ENCODE results near the gene MBTPS1. TPM values are rescaled to one million over a fixed set of nuclear protein-coding genes. Genes with fewer than 3 reads are reported as not detected.

MBTPS1 gene
- total and polyA plus RNA-seq, 2 donors from 2014 or later = 45.5 to 91.7 TPM

DNA sequence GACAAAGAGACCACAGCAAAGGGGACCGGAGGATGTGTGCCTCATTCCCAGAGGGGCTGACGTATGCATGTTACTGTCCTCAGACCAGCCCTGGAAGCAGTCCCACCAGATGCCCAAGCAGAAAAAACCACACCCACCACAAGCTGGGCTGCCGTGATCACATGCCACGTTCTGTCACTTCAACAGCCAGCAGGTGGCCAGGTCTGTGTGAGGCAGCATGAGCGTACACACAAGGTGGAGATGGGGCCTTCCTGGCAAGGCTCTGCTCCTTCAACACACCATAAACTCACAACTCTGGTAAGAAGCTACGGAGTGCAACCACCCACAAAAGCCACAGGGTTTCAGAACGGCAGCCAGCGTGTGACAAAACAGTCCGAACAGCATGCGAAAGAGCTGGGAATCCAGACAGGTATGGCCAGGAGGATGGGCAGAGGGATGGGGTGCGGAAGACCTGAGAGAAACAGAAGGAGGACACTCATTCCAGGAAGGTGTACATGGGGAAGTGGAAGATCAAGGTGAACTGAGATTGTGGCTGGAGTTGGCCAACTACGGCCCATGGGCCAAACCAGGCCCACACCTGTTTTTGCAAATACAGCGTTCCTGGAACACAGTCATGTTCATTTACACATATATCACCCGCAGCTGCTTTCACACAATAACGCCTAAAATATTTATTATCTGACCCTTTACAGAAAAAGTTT lies 27.9 kb downstream of the MBTPS1 start:
- intact Hi-C loops (cut with DNase I) = no loop called here
- TF ChIP-seq, protein P1, sequence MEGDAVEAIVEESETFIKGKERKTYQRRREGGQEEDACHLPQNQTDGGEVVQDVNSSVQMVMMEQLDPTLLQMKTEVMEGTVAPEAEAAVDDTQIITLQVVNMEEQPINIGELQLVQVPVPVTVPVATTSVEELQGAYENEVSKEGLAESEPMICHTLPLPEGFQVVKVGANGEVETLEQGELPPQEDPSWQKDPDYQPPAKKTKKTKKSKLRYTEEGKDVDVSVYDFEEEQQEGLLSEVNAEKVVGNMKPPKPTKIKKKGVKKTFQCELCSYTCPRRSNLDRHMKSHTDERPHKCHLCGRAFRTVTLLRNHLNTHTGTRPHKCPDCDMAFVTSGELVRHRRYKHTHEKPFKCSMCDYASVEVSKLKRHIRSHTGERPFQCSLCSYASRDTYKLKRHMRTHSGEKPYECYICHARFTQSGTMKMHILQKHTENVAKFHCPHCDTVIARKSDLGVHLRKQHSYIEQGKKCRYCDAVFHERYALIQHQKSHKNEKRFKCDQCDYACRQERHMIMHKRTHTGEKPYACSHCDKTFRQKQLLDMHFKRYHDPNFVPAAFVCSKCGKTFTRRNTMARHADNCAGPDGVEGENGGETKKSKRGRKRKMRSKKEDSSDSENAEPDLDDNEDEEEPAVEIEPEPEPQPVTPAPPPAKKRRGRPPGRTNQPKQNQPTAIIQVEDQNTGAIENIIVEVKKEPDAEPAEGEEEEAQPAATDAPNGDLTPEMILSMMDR (IDR thresholded peaks at IDR 0.05; ENCODE audit: borderline replicate concordance, extremely low read depth, insufficient read depth) = no peak
- H3K4me3 ChIP-seq (ENCODE audit: low read length in 3 of 3) = no peak overlapping the region
- peaks cover 5 to 64% (median 62%) of the 10 kb centered on the region in 3 donors for H3K36me3 ChIP-seq (ENCODE audit: control insufficient read depth in 2 of 3, insufficient read depth in 3 of 3, low read length in 3 of 3)
- DNase-seq (peak in 1 of 5 donors; percentile 12), FAIRE-seq (no peak)
- H3K27ac ChIP-seq (ENCODE audit: low read depth in 2 of 2, low read length in 2 of 2) = no peak overlapping the region
- H3K4me1 ChIP-seq (ENCODE audit: control insufficient read depth in 2 of 3, insufficient read depth in 2 of 3, low read depth in 1 of 3, low read length in 3 of 3) = no peaks in the 10 kb centered on the region
- no peaks in the 10 kb centered on the region for H3K27me3 ChIP-seq (ENCODE audit: control insufficient read depth, insufficient read depth, low read length)
- H3K9ac ChIP-seq (ENCODE audit: low read length in 3 of 3) = no peak overlapping the region
- no peaks in the 10 kb centered on the region for H3K9me3 ChIP-seq (ENCODE audit: control insufficient read depth in 2 of 3, insufficient read depth in 1 of 3, low read length in 3 of 3)

DNA sequence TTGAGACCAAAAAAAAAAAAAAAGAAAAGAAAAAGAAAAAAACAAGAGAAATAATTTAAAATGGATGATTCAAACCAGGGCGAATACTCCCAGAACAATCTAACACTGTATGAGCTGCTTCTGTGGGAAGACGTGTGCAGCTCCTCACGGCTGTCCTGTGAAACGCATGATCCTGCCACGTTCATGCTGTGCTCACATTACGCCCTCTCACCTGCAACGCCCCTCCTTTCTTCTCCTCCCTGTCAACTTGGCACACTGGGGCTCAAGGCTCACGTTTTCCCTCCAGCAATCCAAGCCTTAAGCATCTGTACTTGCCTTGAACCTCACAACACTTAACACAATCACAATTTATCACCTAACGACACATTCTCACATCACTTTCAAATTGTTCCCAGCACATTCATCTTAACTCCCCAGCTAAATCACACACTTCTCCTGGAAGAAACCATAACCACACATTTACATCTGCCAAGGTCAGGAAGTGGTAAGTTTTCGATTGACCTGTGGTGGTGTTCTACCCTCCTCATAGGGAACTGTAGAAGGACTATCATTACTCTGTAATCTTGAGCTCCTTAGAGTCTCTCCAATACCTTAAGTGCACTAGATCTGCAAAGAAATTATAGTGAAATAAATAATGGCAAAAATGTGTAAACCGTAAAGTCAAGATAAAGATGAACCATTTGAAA lies 29.1 kb downstream of the MBTPS1 start:
- Histone ChIP-seq H3K27me3 (ENCODE audit: control insufficient read depth, insufficient read depth, low read length) (no peaks in the 10 kb centered on the region), H3K27ac (ENCODE audit: low read depth in 2 of 2, low read length in 2 of 2) (no peak overlapping the region), H3K9ac (ENCODE audit: low read length in 3 of 3) (no peak overlapping the region), H3K36me3 (ENCODE audit: control insufficient read depth in 2 of 3, insufficient read depth in 3 of 3, low read length in 3 of 3) (peaks cover 2 to 56% (median 52%) of the 10 kb centered on the region in 3 donors), H3K9me3 (ENCODE audit: control insufficient read depth in 2 of 3, insufficient read depth in 1 of 3, low read length in 3 of 3) (no peaks in the 10 kb centered on the region), H3K4me1 (ENCODE audit: control insufficient read depth in 2 of 3, insufficient read depth in 2 of 3, low read depth in 1 of 3, low read length in 3 of 3) (no peaks in the 10 kb centered on the region), H3K4me3 (ENCODE audit: low read length in 3 of 3) (no peak overlapping the region)
- DNase-seq (no peak), FAIRE-seq (no peak)
- TF ChIP-seq, protein P1 (IDR thresholded peaks at IDR 0.05; ENCODE audit: borderline replicate concordance, extremely low read depth, insufficient read depth) = no peak
- intact Hi-C loops (cut with DNase I) = no loop called here

DNA sequence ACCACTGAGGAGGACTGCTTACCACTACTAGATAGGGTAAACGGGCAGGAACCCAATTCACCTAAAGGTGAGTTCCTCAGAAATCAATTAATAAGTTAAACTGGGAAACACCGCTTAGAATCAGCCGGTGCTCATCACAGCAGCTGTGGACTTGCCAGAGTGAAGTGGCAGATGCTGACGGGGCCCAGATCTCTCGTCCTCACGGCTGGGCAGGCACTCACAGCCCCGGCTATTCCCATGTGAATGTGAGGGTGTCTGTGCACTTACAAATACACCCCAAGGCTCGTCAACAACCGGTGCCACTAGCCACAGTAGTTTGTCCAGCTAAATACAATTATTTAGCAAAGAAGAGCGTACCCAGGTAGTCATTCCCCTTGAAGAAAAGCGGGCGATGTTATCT lies 29.7 kb downstream of the MBTPS1 start:
- H3K36me3 ChIP-seq (ENCODE audit: control insufficient read depth in 2 of 3, insufficient read depth in 3 of 3, low read length in 3 of 3) = peaks cover 2 to 58% (median 50%) of the 10 kb centered on the region in 3 donors
- H3K9me3 ChIP-seq (ENCODE audit: control insufficient read depth in 2 of 3, insufficient read depth in 1 of 3, low read length in 3 of 3) = no peaks in the 10 kb centered on the region
- H3K4me3 ChIP-seq (ENCODE audit: low read length in 3 of 3) = no peak overlapping the region
- H3K9ac ChIP-seq (ENCODE audit: low read length in 3 of 3) = no peak overlapping the region
- TF ChIP-seq, protein P1 (IDR thresholded peaks at IDR 0.05; ENCODE audit: borderline replicate concordance, extremely low read depth, insufficient read depth) = no peak
- no peak for DNase-seq
- H3K27ac ChIP-seq (ENCODE audit: low read depth in 2 of 2, low read length in 2 of 2) = no peak overlapping the region
- H3K27me3 ChIP-seq (ENCODE audit: control insufficient read depth, insufficient read depth, low read length) = no peaks in the 10 kb centered on the region
- no peak for FAIRE-seq
- intact Hi-C loops (cut with DNase I) = no loop called here
- no peaks in the 10 kb centered on the region for H3K4me1 ChIP-seq (ENCODE audit: control insufficient read depth in 2 of 3, insufficient read depth in 2 of 3, low read depth in 1 of 3, low read length in 3 of 3)

All from kidney (tissue), 14 donors.